ENCODE measurements around the gene MED22.
"Not testable (repeated sequence)": the region's sequence is repeated elsewhere in the genome, so short reads cannot be mapped to it uniquely, and the experiment has no call there.

- not testable (repeated sequence) for TF ChIP-seq CTCF (IDR thresholded peaks at IDR 0.05; ENCODE audit: poor library complexity); EZH2 (IDR thresholded peaks at IDR 0.05; ENCODE audit: borderline replicate concordance)
Measured at GRCh38 chr9:133377280-133377679, 29.3 kb upstream of the MED22 start.
